MV-4-11 (cell line): Measurements from ENCODE around the gene SNED1.
A peak's percentile ranks its signal among the peaks of the same experiment; 100 is the strongest.

Experiments
- DNase-seq: peaks from one replicate; lab custom pipeline; 2025; lab: John Stamatoyannopoulos, UW

Gene SNED1

GRCh38 chr2:241029599-241030332 lies 31.3 kb downstream of the SNED1 start:
- DNase-seq = no peak

GRCh38 chr2:241030333-241030680 lies 31.9 kb downstream of the SNED1 start:
- no peak for DNase-seq

- DNase-seq = no peak
Measured at GRCh38 chr2:241030883-241031282, 32.5 kb downstream of the SNED1 start.

GRCh38 chr2:241031436-241032165 lies 33.2 kb downstream of the SNED1 start:
- DNase-seq = no peak

GRCh38 chr2:241033336-241033987 lies 35.0 kb downstream of the SNED1 start:
- DNase-seq = no peak

- DNase-seq = no peak
Measured at GRCh38 chr2:241033994-241034393, 35.6 kb downstream of the SNED1 start.

- no peak for DNase-seq
Measured at GRCh38 chr2:241034490-241035141, 36.2 kb downstream of the SNED1 start.

GRCh38 chr2:241035142-241035817 lies 36.9 kb downstream of the SNED1 start:
- DNase-seq = no peak

GRCh38 chr2:241035818-241036396 lies 37.5 kb downstream of the SNED1 start:
- DNase-seq = no peak

- no peak for DNase-seq
Measured at GRCh38 chr2:241036397-241036963, 38.1 kb downstream of the SNED1 start.

- DNase-seq = no peak
Measured at GRCh38 chr2:241036964-241037421, 38.6 kb downstream of the SNED1 start.

GRCh38 chr2:241037498-241037897 lies 39.1 kb downstream of the SNED1 start:
- DNase-seq = no peak

GRCh38 chr2:241038374-241039180 lies 40.2 kb downstream of the SNED1 start:
- DNase-seq = no peak

- no peak for DNase-seq
Measured at GRCh38 chr2:241039416-241039815, 41.0 kb downstream of the SNED1 start.

GRCh38 chr2:241040081-241040803 lies 41.8 kb downstream of the SNED1 start:
- no peak for DNase-seq

GRCh38 chr2:241041589-241042158 lies 43.3 kb downstream of the SNED1 start:
- DNase-seq = peak; percentile 79

- no peak for DNase-seq
Measured at GRCh38 chr2:241043581-241043980, 45.2 kb downstream of the SNED1 start.

GRCh38 chr2:241047253-241048010 lies 49.0 kb downstream of the SNED1 start:
- no peak for DNase-seq
